Measurements from ENCODE around the gene ROPN1.

DNA sequence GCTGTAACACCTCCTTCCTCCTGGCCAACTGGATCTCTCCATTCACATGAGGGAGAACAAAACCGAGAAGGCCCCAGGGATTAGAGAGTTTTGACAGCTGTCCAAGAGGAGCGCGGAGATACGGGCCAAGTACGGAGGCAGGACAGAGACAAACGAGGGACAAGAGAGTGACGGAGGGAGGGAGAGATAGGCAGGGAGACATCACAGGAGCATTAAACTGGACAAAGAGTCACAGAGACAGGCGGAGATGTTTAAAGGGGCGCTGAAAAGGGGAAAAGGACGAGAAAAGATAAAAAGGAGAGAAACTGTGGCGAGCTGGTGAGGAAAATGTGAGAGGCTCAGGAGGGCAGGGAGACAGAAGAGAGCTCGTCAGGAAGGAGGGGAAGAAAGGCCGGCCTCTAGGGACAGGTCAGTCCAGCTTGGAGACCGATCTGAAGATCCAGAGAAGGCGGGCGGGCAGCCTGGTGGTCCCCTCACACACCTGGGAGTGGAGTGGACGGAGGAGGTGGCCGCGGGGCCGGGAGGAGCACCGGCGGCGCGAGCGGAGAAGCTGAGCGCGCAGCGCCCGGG, 40.5 kb upstream of the ROPN1 start:
- no peak for TF ChIP-seq EZH2phosphoT487 (IDR thresholded peaks at IDR 0.05; ENCODE audit: low read length)
- TF ChIP-seq, protein P1, sequence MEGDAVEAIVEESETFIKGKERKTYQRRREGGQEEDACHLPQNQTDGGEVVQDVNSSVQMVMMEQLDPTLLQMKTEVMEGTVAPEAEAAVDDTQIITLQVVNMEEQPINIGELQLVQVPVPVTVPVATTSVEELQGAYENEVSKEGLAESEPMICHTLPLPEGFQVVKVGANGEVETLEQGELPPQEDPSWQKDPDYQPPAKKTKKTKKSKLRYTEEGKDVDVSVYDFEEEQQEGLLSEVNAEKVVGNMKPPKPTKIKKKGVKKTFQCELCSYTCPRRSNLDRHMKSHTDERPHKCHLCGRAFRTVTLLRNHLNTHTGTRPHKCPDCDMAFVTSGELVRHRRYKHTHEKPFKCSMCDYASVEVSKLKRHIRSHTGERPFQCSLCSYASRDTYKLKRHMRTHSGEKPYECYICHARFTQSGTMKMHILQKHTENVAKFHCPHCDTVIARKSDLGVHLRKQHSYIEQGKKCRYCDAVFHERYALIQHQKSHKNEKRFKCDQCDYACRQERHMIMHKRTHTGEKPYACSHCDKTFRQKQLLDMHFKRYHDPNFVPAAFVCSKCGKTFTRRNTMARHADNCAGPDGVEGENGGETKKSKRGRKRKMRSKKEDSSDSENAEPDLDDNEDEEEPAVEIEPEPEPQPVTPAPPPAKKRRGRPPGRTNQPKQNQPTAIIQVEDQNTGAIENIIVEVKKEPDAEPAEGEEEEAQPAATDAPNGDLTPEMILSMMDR (IDR thresholded peaks at IDR 0.05; ENCODE audit: low read length): no peak
